Fibroblast of mammary gland (primary cell): ENCODE measurements around the gene CCNI2.

Experiments used
- DNase-seq: peaks from one replicate; pipeline ENCODE4 v3.0.0-alpha.2; 2010; ENCODE audit warnings: low read depth
- H3K4me3 ChIP-seq: 2 replicates; pipeline ENCODE4 v1.5.1; 2011; ENCODE audit warnings: low read depth, mild to moderate bottlenecking, low read length, moderate library complexity; ENCODE audit not compliant: control insufficient read depth
- TF ChIP-seq, protein P1 (sequence below): conservative IDR thresholded peaks from 2 replicates; pipeline ENCODE4 v1.5.1; 2011; ENCODE audit warnings: low read depth, low read length, inconsistent platforms; ENCODE audit not compliant: control insufficient read depth, insufficient read depth

Gene CCNI2

DNA sequence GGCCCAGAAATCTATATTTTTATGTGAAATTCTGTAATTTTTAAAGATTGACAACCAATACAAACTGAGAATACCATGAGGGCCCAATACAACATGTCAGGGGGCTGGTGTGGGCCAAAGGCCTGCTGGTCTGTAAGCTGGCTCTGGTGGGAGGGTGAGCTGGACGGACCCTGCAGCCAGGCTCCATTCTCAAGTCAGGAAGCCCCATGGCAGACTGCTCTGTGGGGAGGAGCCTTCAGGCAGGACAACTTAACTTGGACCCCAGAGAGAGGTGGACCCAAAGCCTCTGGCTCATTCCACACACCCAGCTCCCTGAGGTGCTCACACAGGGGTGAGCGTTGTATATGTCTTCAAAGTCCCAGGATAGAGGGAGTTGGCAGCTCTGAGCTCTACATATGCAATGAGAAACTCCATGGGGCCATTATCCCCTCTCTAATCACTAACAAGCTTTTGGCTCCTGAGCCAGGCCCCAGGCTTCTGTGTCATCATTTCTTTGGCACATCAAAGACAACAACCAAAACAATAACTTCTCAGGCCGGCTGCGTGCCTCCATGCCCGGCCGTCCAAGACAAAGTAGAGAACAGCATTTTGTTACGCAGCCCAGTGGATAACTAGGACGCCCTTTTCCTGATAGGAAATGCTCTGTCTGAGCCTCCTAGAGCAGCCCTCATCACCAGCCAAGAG is 23.4 kb downstream of the CCNI2 start:
- DNase-seq = no peak
- TF ChIP-seq, protein P1, sequence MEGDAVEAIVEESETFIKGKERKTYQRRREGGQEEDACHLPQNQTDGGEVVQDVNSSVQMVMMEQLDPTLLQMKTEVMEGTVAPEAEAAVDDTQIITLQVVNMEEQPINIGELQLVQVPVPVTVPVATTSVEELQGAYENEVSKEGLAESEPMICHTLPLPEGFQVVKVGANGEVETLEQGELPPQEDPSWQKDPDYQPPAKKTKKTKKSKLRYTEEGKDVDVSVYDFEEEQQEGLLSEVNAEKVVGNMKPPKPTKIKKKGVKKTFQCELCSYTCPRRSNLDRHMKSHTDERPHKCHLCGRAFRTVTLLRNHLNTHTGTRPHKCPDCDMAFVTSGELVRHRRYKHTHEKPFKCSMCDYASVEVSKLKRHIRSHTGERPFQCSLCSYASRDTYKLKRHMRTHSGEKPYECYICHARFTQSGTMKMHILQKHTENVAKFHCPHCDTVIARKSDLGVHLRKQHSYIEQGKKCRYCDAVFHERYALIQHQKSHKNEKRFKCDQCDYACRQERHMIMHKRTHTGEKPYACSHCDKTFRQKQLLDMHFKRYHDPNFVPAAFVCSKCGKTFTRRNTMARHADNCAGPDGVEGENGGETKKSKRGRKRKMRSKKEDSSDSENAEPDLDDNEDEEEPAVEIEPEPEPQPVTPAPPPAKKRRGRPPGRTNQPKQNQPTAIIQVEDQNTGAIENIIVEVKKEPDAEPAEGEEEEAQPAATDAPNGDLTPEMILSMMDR = no peak
- no peak overlapping the region for H3K4me3 ChIP-seq

- no peak overlapping the region for H3K4me3 ChIP-seq
- DNase-seq = peak; percentile 44
- TF ChIP-seq, protein P1 = no peak
Observed at GRCh38 chr5:132771503-132771998, 24.3 kb downstream of the CCNI2 start.

DNA sequence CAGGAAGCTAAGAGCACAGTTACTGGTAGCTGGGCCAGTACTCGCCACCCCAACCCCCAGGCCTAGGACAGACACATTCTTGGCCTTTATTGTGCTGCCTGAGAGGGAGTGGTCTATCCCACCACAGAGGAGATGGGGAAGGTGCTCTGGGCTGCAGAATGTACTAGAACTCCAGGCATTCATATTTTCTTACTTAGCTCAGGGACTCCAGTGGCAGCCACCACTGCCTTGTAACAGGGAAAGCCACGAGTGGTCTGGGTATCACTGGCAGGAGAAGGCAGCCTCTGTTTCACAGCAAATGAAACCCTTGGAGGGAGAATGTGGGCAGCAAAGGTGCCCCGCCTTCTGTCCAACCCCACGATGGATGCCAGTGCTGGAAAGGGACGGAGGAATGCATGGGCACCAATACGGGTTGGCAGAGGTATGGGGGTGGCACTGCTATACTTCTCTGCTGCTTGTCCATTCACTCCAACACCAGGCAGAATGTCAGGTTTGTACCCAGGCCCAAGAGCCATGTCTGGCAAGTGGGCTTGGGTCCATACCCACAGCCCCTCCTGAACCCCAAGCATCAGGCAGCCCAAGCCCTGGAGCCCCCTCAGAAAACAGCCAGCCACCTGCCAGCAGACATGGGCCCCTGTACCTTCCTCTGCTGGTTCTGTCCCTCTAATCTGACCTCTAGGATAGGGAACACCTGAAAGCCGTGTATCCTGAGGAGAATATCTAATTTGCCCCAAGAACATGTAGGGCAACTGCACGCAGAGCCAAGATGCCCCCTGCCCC is 25.3 kb downstream of the CCNI2 start:
- no peak for DNase-seq
- H3K4me3 ChIP-seq = no peak overlapping the region
- TF ChIP-seq, protein P1 = no peak

DNA sequence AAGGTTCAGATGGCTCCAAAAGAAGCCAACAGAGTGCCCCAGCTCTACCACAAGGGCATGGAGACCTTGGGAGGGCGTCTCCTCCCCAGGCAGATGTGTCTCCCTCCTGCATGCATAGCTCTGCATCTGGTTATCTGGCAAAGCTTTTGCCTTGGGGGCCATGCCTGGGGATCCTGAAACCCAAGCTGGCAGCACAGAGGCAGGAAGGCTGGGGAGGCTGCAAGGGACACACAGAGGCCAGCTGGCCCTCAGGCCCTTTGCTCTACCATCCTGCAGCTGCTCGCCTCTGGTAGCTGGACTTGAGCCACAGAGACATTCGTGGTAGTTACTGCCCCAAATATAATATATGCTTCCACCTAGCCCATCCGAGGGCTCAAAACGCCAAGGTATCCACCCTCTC is 25.9 kb downstream of the CCNI2 start:
- no peak overlapping the region for H3K4me3 ChIP-seq
- DNase-seq = no peak
- TF ChIP-seq, protein P1 = no peak

GRCh38 chr5:132773601-132774355 is 26.6 kb downstream of the CCNI2 start:
- no peak for DNase-seq
- H3K4me3 ChIP-seq = no peak overlapping the region
- TF ChIP-seq, protein P1 = no peak

GRCh38 chr5:132774406-132774805 is 27.2 kb downstream of the CCNI2 start:
- TF ChIP-seq, protein P1 = no peak
- H3K4me3 ChIP-seq = no peak overlapping the region
- no peak for DNase-seq
